A549 (cell line): ENCODE results near the gene ARL15. TPM values are rescaled to one million over a fixed set of nuclear protein-coding genes. Genes with fewer than 3 reads are reported as not detected.

Experiments used
- ATAC-seq, 2 experiments: fragments of 200-7000 bp in 1 of 2; fragments of >200 bp in 1 of 2; cut with Nextera tagmentation in 1 of 2; cut with Tn5 transposase in 1 of 2; 3 replicates each; pipeline versions ENCODE4 v1.8.0 to v1.9.1; 2018 to 2020; ENCODE audit warnings: mild to moderate bottlenecking in 1 of 2, moderate library complexity in 1 of 2
- CTCF ChIA-PET: fragments of 300-600 bp; sonication (Branson Sonifier 250); formaldehyde crosslinking; extraction: SDS; loops from one replicate; lab custom pipeline; 2021; ENCODE audit warnings: antibody characterized with exemption, inconsistent platforms; lab: Yijun Ruan, JAX
- POLR2A ChIA-PET: fragments of 350-600 bp; formaldehyde crosslinking; extraction: SDS; loops from one replicate; lab custom pipeline; 2021; ENCODE audit warnings: antibody characterized with exemption, inconsistent platforms; lab: Yijun Ruan, JAX
- DNase-seq, 2 experiments: peaks; one replicate each; pipeline versions ENCODE4 v3.0.0 to v3.0.0-alpha.2; 2011 to 2016; ENCODE audit warnings: low read depth in 1 of 2, low spot score in 1 of 2
- FAIRE-seq: peaks from 2 replicates; lab custom pipeline; 2011; peaks lifted over from hg19 to GRCh38; lab: Jason Lieb, UNC
- H3K27ac ChIP-seq, 2 experiments: fragments of >200 bp; sonication (Bioruptor Twin); formaldehyde crosslinking; 3 replicates each; pipeline ENCODE4 v1.5.1; 2016 to 2017
- H3K4me1 ChIP-seq: fragments of >200 bp; sonication (Bioruptor Twin); formaldehyde crosslinking; 3 replicates; pipeline ENCODE4 v1.6.1; 2016
- H3K4me2 ChIP-seq: fragments of >200 bp; sonication (Bioruptor Twin); formaldehyde crosslinking; 3 replicates; pipeline ENCODE4 v1.6.1; 2016
- H3K4me3 ChIP-seq: fragments of >200 bp; sonication (Bioruptor Twin); formaldehyde crosslinking; 3 replicates; pipeline ENCODE4 v1.5.1; 2016
- H3K9me3 ChIP-seq: fragments of >200 bp; sonication (Bioruptor Twin); formaldehyde crosslinking; 3 replicates; pipeline ENCODE4 v1.6.1; 2016
- CBX8 ChIP-seq: fragments of 200-600 bp; sonication (generic); IDR thresholded peaks from 2 replicates; pipeline ENCODE4 v1.6.1; 2016
- EHMT2 ChIP-seq: fragments of 200-600 bp; sonication (generic); IDR thresholded peaks from 2 replicates; pipeline ENCODE4 v1.6.1; 2016; ENCODE audit warnings: antibody characterized with exemption, low read depth, mild to moderate bottlenecking, moderate library complexity
- ELK1 ChIP-seq: fragments of 150-350 bp; IDR thresholded peaks from 2 replicates; pipeline ENCODE4 v1.6.1; 2014; ENCODE audit warnings: low read depth, mild to moderate bottlenecking, low read length
- GATA3 ChIP-seq: IDR thresholded peaks from 2 replicates; pipeline ENCODE4 v1.6.1; 2012; ENCODE audit warnings: borderline replicate concordance
- HES2 ChIP-seq: fragments of >200 bp; sonication (Bioruptor Twin); formaldehyde crosslinking; IDR thresholded peaks from 2 replicates; pipeline ENCODE4 v1.6.1; 2016
- HOXB13 ChIP-seq: fragments of 250-450 bp; sonication (Bioruptor Pico); IDR thresholded peaks from 2 replicates; pipeline ENCODE4 v1.5.0; 2020; ENCODE audit warnings: low read depth, mild to moderate bottlenecking, moderate library complexity
- NFE2L2 ChIP-seq: fragments of 150-350 bp; conservative IDR thresholded peaks from 2 replicates; pipeline ENCODE4 v1.6.1; 2014; ENCODE audit warnings: low read length
- NPAS2 ChIP-seq: fragments of 250-450 bp; sonication (Bioruptor Pico); IDR thresholded peaks from 2 replicates; pipeline ENCODE4 v1.8.0; 2022; ENCODE audit warnings: mild to moderate bottlenecking, moderate library complexity, borderline replicate concordance
- PBX3 ChIP-seq: IDR thresholded peaks from 2 replicates; pipeline ENCODE4 v1.6.1; 2012
- POLR2A ChIP-seq: IDR thresholded peaks from 2 replicates; pipeline ENCODE4 v1.6.1; 2012; ENCODE audit warnings: mild to moderate bottlenecking, low read length
- POLR2AphosphoS2 ChIP-seq: conservative IDR thresholded peaks from 2 replicates; pipeline ENCODE4 v1.6.1; 2012; ENCODE audit warnings: low read length, improper control_type of control experiment, inconsistent platforms
- RAD21 ChIP-seq, 2 experiments: fragments of >200 bp in 1 of 2; sonication (Bioruptor Twin) in 1 of 2; formaldehyde crosslinking in 1 of 2; IDR thresholded peaks in 1 of 2; conservative IDR thresholded peaks in 1 of 2; 2 replicates in 1 of 2; 3 replicates in 1 of 2; pipeline ENCODE4 v1.6.1; 2012 to 2018; ENCODE audit warnings: inconsistent platforms in 1 of 2
- RARB ChIP-seq: fragments of 250-450 bp; sonication (Bioruptor Pico); IDR thresholded peaks from 2 replicates; pipeline ENCODE4 v1.8.0; 2021; ENCODE audit warnings: mild to moderate bottlenecking, moderate library complexity
- RCOR1 ChIP-seq: fragments of 150-350 bp; IDR thresholded peaks from 2 replicates; pipeline ENCODE4 v1.6.1; 2014; ENCODE audit warnings: antibody characterized with exemption, low read length, low read depth
- REST ChIP-seq: fragments of 200-600 bp; sonication (generic); IDR thresholded peaks from 2 replicates; pipeline ENCODE4 v1.6.1; 2016; ENCODE audit warnings: antibody characterized with exemption, mild to moderate bottlenecking, moderate library complexity
- SMC3 ChIP-seq: fragments of >200 bp; sonication (Bioruptor Twin); formaldehyde crosslinking; IDR thresholded peaks from 3 replicates; pipeline ENCODE4 v1.6.1; 2018; ENCODE audit warnings: inconsistent platforms
- ZC3H11A ChIP-seq: fragments of 450-650 bp; IDR thresholded peaks from 2 replicates; pipeline ENCODE4 v1.6.1; 2014; ENCODE audit warnings: antibody characterized with exemption, mild to moderate bottlenecking
- ZNF302 ChIP-seq: fragments of 250-450 bp; sonication (Bioruptor Pico); IDR thresholded peaks from 2 replicates; pipeline ENCODE4 v1.9.0; 2021; ENCODE audit warnings: inconsistent platforms, mild to moderate bottlenecking, moderate library complexity
- WGBS: methylation state at CpG from one replicate; pipeline ENCODE4 v1.1.6; 2017; ENCODE audit errors: missing lambda C conversion rate; 5-methylcytosine and 5-hydroxymethylcytosine counted together
- polyA plus RNA-seq, 4 experiments: library from polyadenylated mRNA; depleted of rRNA in 3 of 4; stranded (reverse); fragments of >200 nt; fragmentation: RNase III in 1 of 4; extraction: RNeasy Plus Mini Kit Qiagen cat#74134 plus additional on column Dnase treatment in 1 of 4; gene quantifications; 2 replicates in 3 of 4; 3 replicates in 1 of 4; pipeline ENCODE4 v1.2.3, GENCODE V29; 2011 to 2017
- TF ChIP-seq, protein P1 (sequence below): fragments of 250-450 bp; sonication (Bioruptor Pico); IDR thresholded peaks from 2 replicates; pipeline ENCODE4 v1.5.0; 2021; ENCODE audit warnings: mild to moderate bottlenecking, moderate library complexity, borderline replicate concordance
- TF ChIP-seq, protein P2 (sequence below): fragments of 250-450 bp; sonication (Bioruptor Pico); IDR thresholded peaks from 2 replicates; pipeline ENCODE4 v1.5.0; 2020; ENCODE audit warnings: low read depth, mild to moderate bottlenecking, moderate library complexity

ARL15 gene
- polyA plus RNA-seq, 2 of the 4 experiments (the other 2 are of a cell fraction), result 11.8 to 12.1 TPM

GRCh38 chr5:53906736-53907135, 403.6 kb downstream of the ARL15 start:
- no peak for DNase-seq
- ATAC-seq, result no peak
- H3K4me1 ChIP-seq, result no peaks in the 10 kb centered on the region
- WGBS, result 94% methylated on average over 1 of the region's 1 CpG
- POLR2A ChIA-PET, result no interaction called here
- no peak overlapping the region for H3K4me3 ChIP-seq
- CTCF ChIA-PET, result no interaction called here
- H3K27ac ChIP-seq, result no peak overlapping the region
- TF ChIP-seq HOXB13 (CRISPR knock-in tag) (no peak), HES2 (no peak), ELK1 (no peak), ZNF302 (CRISPR knock-in tag) (no peak), PBX3 (no peak), RARB (CRISPR knock-in tag) (no peak), REST (no peak)
- TF ChIP-seq, protein P1, sequence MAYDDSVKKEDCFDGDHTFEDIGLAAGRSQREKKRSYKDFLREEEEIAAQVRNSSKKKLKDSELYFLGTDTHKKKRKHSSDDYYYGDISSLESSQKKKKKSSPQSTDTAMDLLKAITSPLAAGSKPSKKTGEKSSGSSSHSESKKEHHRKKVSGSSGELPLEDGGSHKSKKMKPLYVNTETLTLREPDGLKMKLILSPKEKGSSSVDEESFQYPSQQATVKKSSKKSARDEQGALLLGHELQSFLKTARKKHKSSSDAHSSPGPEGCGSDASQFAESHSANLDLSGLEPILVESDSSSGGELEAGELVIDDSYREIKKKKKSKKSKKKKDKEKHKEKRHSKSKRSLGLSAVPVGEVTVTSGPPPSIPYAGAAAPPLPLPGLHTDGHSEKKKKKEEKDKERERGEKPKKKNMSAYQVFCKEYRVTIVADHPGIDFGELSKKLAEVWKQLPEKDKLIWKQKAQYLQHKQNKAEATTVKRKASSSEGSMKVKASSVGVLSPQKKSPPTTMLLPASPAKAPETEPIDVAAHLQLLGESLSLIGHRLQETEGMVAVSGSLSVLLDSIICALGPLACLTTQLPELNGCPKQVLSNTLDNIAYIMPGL (CRISPR knock-in tag), result no peak
- no peak for FAIRE-seq
- H3K9me3 ChIP-seq, result no peaks in the 10 kb centered on the region
- H3K4me2 ChIP-seq, result no peak overlapping the region

GRCh38 chr5:53902296-53902907, 408.0 kb downstream of the ARL15 start:
- CTCF ChIA-PET, result interaction anchor here (1.0 to 1.2 kb wide), 2 partner anchors 17 to 424 kb away, joined by 3 to 4 read pairs; no protein-coding TSS in a partner anchor
- DNase-seq (no peak), ATAC-seq (no peak), FAIRE-seq (no peak)
- TF ChIP-seq RAD21 (conservative IDR thresholded peaks at IDR 0.05 in 1 of 2, IDR thresholded peaks at IDR 0.05 in 1 of 2) (no peak), ZC3H11A (no peak), RCOR1 (no peak), CBX8 (no peak), EHMT2 (no peak), SMC3 (no peak), POLR2AphosphoS2 (no peak), NFE2L2 (no peak), NPAS2 (CRISPR knock-in tag) (no peak), HES2 (no peak), POLR2A (no peak), GATA3 (no peak)
- TF ChIP-seq, protein P2, sequence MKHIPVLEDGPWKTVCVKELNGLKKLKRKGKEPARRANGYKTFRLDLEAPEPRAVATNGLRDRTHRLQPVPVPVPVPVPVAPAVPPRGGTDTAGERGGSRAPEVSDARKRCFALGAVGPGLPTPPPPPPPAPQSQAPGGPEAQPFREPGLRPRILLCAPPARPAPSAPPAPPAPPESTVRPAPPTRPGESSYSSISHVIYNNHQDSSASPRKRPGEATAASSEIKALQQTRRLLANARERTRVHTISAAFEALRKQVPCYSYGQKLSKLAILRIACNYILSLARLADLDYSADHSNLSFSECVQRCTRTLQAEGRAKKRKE, result no peak
- no peaks in the 10 kb centered on the region for H3K4me1 ChIP-seq
- no peak overlapping the region for H3K4me3 ChIP-seq
- WGBS, result 88% methylated on average over 6 of the region's 6 CpGs
- no peak overlapping the region for H3K27ac ChIP-seq
- H3K9me3 ChIP-seq, result no peaks in the 10 kb centered on the region
- POLR2A ChIA-PET, result no interaction called here
- H3K4me2 ChIP-seq, result no peak overlapping the region
